Spleen (tissue), 7 donors: Measurements from ENCODE around the gene HERPUD1.

Experiments
- POLR2A ChIP-seq, 3 donors: fragments of 450-650 bp; IDR thresholded peaks; one replicate each; pipeline ENCODE4 v1.5.1; 2017; ENCODE audit warnings: antibody characterized with exemption in 3 of 3, mild to moderate bottlenecking in 1 of 3
- POLR2AphosphoS5 ChIP-seq, 3 donors: sonication (generic); formaldehyde crosslinking; IDR thresholded peaks; one replicate each; pipeline ENCODE4 v1.5.1; 2017; ENCODE audit warnings: antibody characterized with exemption in 3 of 3
- TF ChIP-seq, protein P1 (sequence below), 11 experiments: fragments of 200-600 bp in 7 of 11; fragments of 450-650 bp in 4 of 11; sonication (generic) in 4 of 11; IDR thresholded peaks in 8 of 11; conservative IDR thresholded peaks in 3 of 11; 1 replicate in 7 of 11; 2 replicates in 4 of 11; pipeline versions ENCODE4 v1.4.0 to v1.8.0; 2016 to 2021; ENCODE audit warnings: antibody characterized with exemption in 11 of 11, inconsistent platforms in 4 of 11, mild to moderate bottlenecking in 1 of 11
- donor health status: DM: no; HTN: no; CAD: no; lungs with moderate emphysema.
- donor health status: DM: no; HTN: no; CAD: no.
- donor health status: DM: no; HTN: no; CAD: no.

DNA sequence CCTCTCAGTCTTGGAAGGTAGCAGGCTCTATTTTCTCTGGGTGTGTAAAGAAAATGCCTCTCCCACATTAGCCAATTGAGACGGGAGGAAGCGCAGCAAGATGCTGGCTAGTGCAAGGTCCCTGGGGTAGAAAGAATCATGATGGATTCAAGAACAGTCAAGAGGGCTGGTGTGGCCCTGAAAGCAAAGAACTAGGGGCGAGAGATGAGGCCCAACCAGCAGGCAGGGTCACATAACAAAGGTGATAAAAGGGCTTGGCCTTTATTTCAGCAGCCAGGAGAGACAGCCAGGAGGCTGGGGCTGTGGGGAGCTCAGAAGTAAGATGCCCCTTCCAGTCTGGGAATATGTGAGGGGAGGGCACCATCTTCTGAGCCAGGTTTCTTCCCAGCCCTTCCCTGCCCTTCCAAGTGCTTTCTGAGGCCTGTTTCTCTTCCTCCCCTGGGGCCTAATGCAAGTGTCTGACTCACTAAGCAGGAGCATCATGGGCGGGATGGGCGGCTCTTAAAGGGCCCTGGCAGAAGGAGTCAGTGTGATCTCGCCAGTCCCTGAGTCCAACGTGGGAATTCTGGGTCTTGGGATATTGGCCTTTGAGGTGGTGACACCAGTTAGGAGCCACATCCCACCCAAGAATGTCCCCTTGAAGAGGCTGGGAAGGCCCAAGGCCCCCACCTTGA lies 53.5 kb downstream of the HERPUD1 start:
- TF ChIP-seq, protein P1, sequence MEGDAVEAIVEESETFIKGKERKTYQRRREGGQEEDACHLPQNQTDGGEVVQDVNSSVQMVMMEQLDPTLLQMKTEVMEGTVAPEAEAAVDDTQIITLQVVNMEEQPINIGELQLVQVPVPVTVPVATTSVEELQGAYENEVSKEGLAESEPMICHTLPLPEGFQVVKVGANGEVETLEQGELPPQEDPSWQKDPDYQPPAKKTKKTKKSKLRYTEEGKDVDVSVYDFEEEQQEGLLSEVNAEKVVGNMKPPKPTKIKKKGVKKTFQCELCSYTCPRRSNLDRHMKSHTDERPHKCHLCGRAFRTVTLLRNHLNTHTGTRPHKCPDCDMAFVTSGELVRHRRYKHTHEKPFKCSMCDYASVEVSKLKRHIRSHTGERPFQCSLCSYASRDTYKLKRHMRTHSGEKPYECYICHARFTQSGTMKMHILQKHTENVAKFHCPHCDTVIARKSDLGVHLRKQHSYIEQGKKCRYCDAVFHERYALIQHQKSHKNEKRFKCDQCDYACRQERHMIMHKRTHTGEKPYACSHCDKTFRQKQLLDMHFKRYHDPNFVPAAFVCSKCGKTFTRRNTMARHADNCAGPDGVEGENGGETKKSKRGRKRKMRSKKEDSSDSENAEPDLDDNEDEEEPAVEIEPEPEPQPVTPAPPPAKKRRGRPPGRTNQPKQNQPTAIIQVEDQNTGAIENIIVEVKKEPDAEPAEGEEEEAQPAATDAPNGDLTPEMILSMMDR (IDR thresholded peaks at IDR 0.05 in 8 of 11, conservative IDR thresholded peaks at IDR 0.05 in 3 of 11) = no peak
- TF ChIP-seq POLR2AphosphoS5 (IDR thresholded peaks at IDR 0.05) = no peak
- TF ChIP-seq POLR2A (IDR thresholded peaks at IDR 0.05) = no peak
